ENCODE data around the gene SLC7A6OS. TPM values are rescaled to one million over a fixed set of nuclear protein-coding genes. Genes with fewer than 3 reads are reported as not detected.

The SLC7A6OS gene
- total and polyA plus RNA-seq, 10 of the 15 experiments (the other 5 are each of a cell fraction or from before 2014, with no cell fraction given) = 2.9 to 27.4 (median 16.9) TPM

GRCh38 chr16:68283346-68283745, 27.4 kb downstream of the SLC7A6OS start:
- peaks cover 64% of the 10 kb centered on the region for H3K4me1 ChIP-seq (ENCODE audit: control insufficient read depth, insufficient read depth, low read length)
- peak overlapping the region; percentile 23; the same call in 1 of the 2 replicates for H3K4me3 ChIP-seq
- intact Hi-C loops (cut with micrococcal nuclease; ENCODE audit: unreplicated experiment) (no loop called here), in situ Hi-C loops (cut with MboI) (no loop called here)
- H3K4me2 ChIP-seq (ENCODE audit: control insufficient read depth, insufficient read depth) = peak overlapping the region; percentile 77
- no peak for ATAC-seq
- 5% methylated on average over 5 of the region's 5 CpGs for WGBS (ENCODE audit: insufficient coverage, insufficient replicate concordance, low lambda C conversion rate, missing lambda C conversion rate)
- no peaks in the 10 kb centered on the region for H3K9me3 ChIP-seq (replicated peaks; ENCODE audit: control insufficient read depth, insufficient read depth, low read length)
- no TSS peak for BruUV-seq (replicated peaks)
- peak overlapping the region; percentile 56 for H3K9ac ChIP-seq (ENCODE audit: control insufficient read depth, insufficient read depth, low read length)
- peak overlapping the region; percentile 91 for H3K27ac ChIP-seq (ENCODE audit: control insufficient read depth, insufficient read depth)
- SMC1A ChIA-PET (ENCODE audit: uncharacterized antibody, unreplicated experiment) = interaction anchor here (0.8 to 16.5 kb wide), 11 partner anchors 8 to 188 kb away, joined by 3 to 253 read pairs (median 4); partner anchors contain the start of genes PRMT7, SLC7A6 and SLC7A6OS
- no peak for TF ChIP-seq NFYB (IDR thresholded peaks at IDR 0.05; ENCODE audit: insufficient read depth, low read depth, low read length)
- TF ChIP-seq SPI1 (IDR thresholded peaks at IDR 0.05; ENCODE audit: borderline replicate concordance, insufficient read depth, low read depth, low read length) = peak; percentile 36; the same call in 1 of the 2 replicates
- TF ChIP-seq RUNX3 (IDR thresholded peaks at IDR 0.05; ENCODE audit: low read length) = 0 out of 2 replicates have a peak, but pooled peaks have one; percentile 3
- H3K36me3 ChIP-seq (ENCODE audit: control insufficient read depth in 2 of 2, insufficient read depth in 2 of 2, low read length in 1 of 2) = peaks cover 15% of the 10 kb centered on the region in 2 experiments
- CTCF ChIA-PET = interaction anchor here (1.0 to 5.2 kb wide), 9 partner anchors 7 to 101 kb away, joined by 3 to 126 read pairs (median 6); partner anchors contain the start of genes PRMT7, SLC7A6 and SLC7A6OS
- POLR2A ChIA-PET = interaction anchor here (0.6 to 11.1 kb wide), 14 partner anchors 8 to 195 kb away, joined by 3 to 177 read pairs (median 4); partner anchors contain the start of gene SLC7A6
- H2AFZ ChIP-seq (ENCODE audit: control insufficient read depth, low read depth, low read length) = no peak overlapping the region; the same call in 1 of the 2 replicates
- RAD21 ChIA-PET (ENCODE audit: unreplicated experiment) = interaction anchor here (1.0 to 4.8 kb wide), 10 partner anchors 8 to 44 kb away, joined by 3 to 97 read pairs (median 9); partner anchors contain the start of genes PRMT7, SLC7A6 and SLC7A6OS
- no peak for FAIRE-seq
- no peak for DNase-seq (ENCODE audit: low read depth, low spot score)
- H4K20me1 ChIP-seq (ENCODE audit: control insufficient read depth, insufficient read depth) = no peaks in the 10 kb centered on the region
- H3K79me2 ChIP-seq (ENCODE audit: control insufficient read depth, insufficient read depth, low read length) = peaks cover 58% of the 10 kb centered on the region
- no peaks in the 10 kb centered on the region for H3K27me3 ChIP-seq (replicated peaks in 1 of 2; ENCODE audit: control insufficient read depth in 2 of 2, insufficient read depth in 2 of 2, low read length in 1 of 2)

- no peak for ATAC-seq
- Histone ChIP-seq H3K27ac (ENCODE audit: control insufficient read depth, insufficient read depth) (peak overlapping the region; percentile 91; the same call in 1 of the 2 replicates), H3K79me2 (ENCODE audit: control insufficient read depth, insufficient read depth, low read length) (peaks cover 50% of the 10 kb centered on the region), H3K27me3 (replicated peaks in 1 of 2; ENCODE audit: control insufficient read depth in 2 of 2, insufficient read depth in 2 of 2, low read length in 1 of 2) (no peaks in the 10 kb centered on the region), H3K4me1 (ENCODE audit: control insufficient read depth, insufficient read depth, low read length) (peaks cover 52% of the 10 kb centered on the region), H3K4me2 (ENCODE audit: control insufficient read depth, insufficient read depth) (peak overlapping the region; percentile 28; the same call in 1 of the 2 replicates), H2AFZ (ENCODE audit: control insufficient read depth, low read depth, low read length) (no peak overlapping the region), H4K20me1 (ENCODE audit: control insufficient read depth, insufficient read depth) (no peaks in the 10 kb centered on the region), H3K4me3 (no peak overlapping the region), H3K9ac (ENCODE audit: control insufficient read depth, insufficient read depth, low read length) (no peak overlapping the region), H3K36me3 (ENCODE audit: control insufficient read depth in 2 of 2, insufficient read depth in 2 of 2, low read length in 1 of 2) (peaks cover 7 to 10% of the 10 kb centered on the region in 2 experiments), H3K9me3 (replicated peaks; ENCODE audit: control insufficient read depth, insufficient read depth, low read length) (no peaks in the 10 kb centered on the region)
- CTCF ChIA-PET = interaction anchor here (5.2 kb wide), 1 partner anchor 19 kb away, joined by 126 read pairs; the partner anchor contains the start of gene SLC7A6
- no peak for FAIRE-seq
- in situ Hi-C loops (cut with MboI) = no loop called here
- POLR2A ChIA-PET = interaction anchor here (1.7 to 11.1 kb wide), 2 partner anchors 10 to 21 kb away, joined by 5 to 177 read pairs; no protein-coding TSS in a partner anchor
- intact Hi-C loops (cut with micrococcal nuclease; ENCODE audit: unreplicated experiment) = no loop called here
- RAD21 ChIA-PET (ENCODE audit: unreplicated experiment) = no interaction called here
- BruUV-seq (replicated peaks) = no TSS peak
- SMC1A ChIA-PET (ENCODE audit: uncharacterized antibody, unreplicated experiment) = interaction anchor here (16.5 kb wide), 1 partner anchor 14 kb away, joined by 253 read pairs; the partner anchor contains the start of gene SLC7A6
- DNase-seq (ENCODE audit: low read depth, low spot score) = no peak
- WGBS (ENCODE audit: insufficient coverage, insufficient replicate concordance, low lambda C conversion rate, missing lambda C conversion rate) = 70% methylated on average over 4 of the region's 4 CpGs
- TF ChIP-seq ZBTB33 (IDR thresholded peaks at IDR 0.05) = no peak
- TF ChIP-seq NR2F1 (conservative IDR thresholded peaks at IDR 0.05) = no peak
- no peak for TF ChIP-seq TAF1 (IDR thresholded peaks at IDR 0.05; ENCODE audit: borderline replicate concordance, low read depth, low read length)
- no peak for TF ChIP-seq CBFB (IDR thresholded peaks at IDR 0.05; ENCODE audit: low read depth)
- TF ChIP-seq SUPT20H (IDR thresholded peaks at IDR 0.05; ENCODE audit: borderline replicate concordance, control insufficient read depth, low read depth, low read length) = no peak
- no peak for TF ChIP-seq POLR2AphosphoS5 (IDR thresholded peaks at IDR 0.05; ENCODE audit: low read length)
- no peak for TF ChIP-seq SRF (IDR thresholded peaks at IDR 0.05; ENCODE audit: low read depth in 2 of 2, low read length in 2 of 2)
- TF ChIP-seq FOXK2 (IDR thresholded peaks at IDR 0.05) = no peak
- TF ChIP-seq SIN3A (IDR thresholded peaks at IDR 0.05; ENCODE audit: low read depth, low read length) = no peak
- no peak for TF ChIP-seq CHD4 (IDR thresholded peaks at IDR 0.05)
- no peak for TF ChIP-seq ATF3 (IDR thresholded peaks at IDR 0.05; ENCODE audit: borderline replicate concordance, extremely low read depth, low read depth, low read length)
- no peak for TF ChIP-seq BMI1 (IDR thresholded peaks at IDR 0.05; ENCODE audit: borderline replicate concordance)
Measured at GRCh38 chr16:68282064-68282452, 28.7 kb downstream of the SLC7A6OS start.
